Renal cortex interstitium (tissue), 11 donors: ENCODE results near the gene OMA1. TPM values are rescaled to one million over a fixed set of nuclear protein-coding genes. Genes with fewer than 3 reads are reported as not detected.
"Not testable (repeated sequence)": the region's sequence is repeated elsewhere in the genome, so short reads cannot be mapped to it uniquely, and the experiment has no call there.

Experiments
- DNase-seq, 11 donors: peaks; one replicate each; pipeline ENCODE4 v3.0.0-alpha.2; 2013; ENCODE audit warnings: low read depth in 9 of 11, low spot score in 4 of 11; ENCODE audit errors: extremely low read depth in 1 of 11
- polyA plus RNA-seq, 3 donors: library from polyadenylated mRNA; unstranded; fragments of 120-200 nt; gene quantifications; one replicate each; pipeline ENCODE4 v1.2.1, GENCODE V29; 2013; ENCODE audit not compliant: insufficient read length in 3 of 3

The OMA1 gene
- polyA plus RNA-seq, 3 donors, result 29.6 to 39.1 (median 38.8) TPM

DNA sequence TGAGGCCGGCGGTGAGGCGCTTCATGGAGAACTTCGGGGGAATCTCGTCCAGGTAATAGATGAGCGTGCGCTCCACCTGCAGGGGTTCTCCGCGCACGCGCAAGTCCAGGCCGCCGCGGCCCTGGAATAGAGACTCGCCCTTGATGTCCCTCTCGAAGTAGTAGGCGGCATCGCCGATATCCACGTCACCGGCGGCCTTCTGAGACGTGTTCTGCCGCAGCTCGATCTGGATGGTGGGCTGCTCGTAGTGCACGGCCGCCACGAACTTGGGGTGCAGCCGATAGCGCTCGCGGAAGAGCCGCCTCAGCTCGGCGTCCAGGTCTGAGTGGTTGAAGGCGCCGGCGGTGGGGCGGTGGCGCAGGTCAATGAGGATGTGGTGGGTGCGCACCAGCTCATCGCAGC is 29.8 kb upstream of the OMA1 start:
- DNase-seq, result no peak

DNA sequence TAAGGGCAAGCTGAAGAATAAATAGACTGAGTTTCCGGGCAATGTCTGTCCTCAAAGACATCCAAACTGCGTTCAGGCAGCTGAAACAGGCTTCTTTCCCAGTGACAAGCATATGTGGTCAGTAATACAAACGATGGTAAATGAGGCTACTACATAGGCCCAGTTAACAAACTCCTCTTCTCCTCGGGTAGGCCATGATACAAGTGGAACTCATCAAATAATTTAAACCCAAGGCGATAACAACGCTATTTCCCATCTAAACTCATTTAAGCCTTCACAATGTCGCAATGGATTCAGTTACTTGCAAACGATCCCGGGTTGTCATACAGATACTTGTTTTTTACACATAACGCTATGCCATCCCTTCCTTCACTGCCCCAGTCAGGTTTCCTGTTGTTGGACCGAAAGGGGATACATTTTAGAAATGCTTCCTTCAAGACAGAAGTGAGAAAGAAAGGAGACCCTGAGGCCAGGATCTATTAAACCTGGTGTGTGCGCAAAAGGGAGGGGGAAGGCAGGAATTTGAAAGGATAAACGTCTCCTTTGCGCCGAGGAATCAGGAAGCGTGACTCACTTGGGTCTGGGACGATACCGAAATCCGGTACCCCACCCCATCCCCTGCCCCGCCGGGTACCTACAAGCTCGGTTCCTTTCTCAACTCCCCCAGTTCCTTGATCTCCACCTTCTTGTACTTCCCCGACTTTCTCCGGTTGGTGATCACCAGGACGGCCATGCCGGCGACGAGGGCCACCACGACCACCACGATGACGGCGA is 29.2 kb upstream of the OMA1 start:
- DNase-seq, result no peak

DNA sequence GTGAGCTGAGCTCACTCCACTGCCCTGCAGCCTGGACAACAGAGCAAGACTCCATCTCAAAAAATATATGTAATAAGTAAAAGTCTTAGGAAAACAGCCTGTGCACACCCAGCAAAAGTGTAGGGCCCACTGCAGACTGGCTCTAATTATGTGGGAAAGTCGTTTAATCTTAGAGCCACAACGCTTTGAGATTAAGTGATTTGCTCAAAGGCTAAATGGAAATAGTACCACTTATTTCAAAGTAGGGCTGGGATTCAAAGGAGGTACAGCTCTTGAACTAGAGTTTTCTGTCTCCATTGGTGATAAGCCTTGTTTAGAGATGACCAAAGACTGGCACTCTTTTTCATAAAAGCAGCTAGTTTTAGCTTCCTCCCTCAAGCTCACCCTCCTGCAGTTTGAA is 28.3 kb upstream of the OMA1 start:
- no peak for DNase-seq

DNA sequence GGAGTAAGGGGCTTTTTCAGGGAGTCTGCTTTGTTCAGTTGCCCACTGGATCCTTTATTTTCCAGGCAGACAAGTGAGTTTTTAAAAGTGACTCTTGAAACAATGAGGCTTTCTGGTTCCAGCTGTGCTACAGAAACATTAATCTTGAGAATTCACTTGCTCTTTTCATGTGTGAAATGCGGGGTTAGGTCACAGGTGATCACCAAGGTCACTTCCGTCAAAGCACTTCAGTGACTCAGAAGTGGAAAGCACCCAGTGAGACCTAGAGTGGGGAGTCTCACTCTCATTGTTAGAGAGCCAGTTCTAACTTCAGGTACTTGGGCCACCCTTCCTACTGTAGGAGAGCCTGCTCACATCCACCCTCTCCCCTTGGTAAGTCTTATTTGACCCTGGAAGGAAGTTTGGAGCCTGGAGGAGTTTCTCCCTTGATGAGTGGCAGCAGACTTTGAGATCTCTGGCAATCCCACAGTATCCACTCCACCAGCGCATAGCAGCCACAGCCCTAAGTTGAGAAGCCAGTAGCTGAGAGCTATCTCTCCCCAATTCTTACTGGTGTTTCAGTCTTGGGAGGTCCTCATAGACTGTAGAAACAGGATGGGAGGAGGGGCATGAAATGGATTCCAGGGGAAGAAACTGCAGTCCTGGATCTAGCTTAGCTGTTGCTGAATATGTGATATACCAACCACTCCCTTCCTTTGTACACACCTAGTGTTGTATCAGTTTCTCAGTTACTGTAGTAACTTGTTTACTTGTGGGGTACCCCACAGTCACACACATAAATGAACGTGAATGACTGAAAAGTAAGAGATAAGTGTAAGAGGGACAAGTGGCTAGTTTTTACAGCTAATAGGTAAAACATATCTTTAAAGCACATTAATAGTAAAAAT is 27.4 kb upstream of the OMA1 start:
- no peak for DNase-seq

DNA sequence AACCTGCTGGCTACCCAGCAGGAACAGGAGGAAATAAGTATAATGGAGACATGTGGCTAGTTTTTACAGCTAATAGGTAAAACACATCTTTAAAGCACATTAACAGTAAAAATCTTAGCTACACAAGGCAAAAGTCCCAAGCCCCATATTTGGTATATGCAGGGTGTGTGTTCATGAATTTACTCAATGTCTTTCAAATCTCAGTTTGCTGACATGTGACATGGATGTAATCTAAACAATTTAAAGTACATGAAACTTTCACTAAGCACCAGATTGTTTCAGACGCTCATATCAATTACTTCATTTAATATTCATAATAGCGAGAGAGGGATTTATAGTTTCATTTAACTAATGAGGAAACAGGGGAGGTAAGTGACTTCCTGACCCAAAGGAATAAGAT is 26.6 kb upstream of the OMA1 start:
- no peak for DNase-seq

DNA sequence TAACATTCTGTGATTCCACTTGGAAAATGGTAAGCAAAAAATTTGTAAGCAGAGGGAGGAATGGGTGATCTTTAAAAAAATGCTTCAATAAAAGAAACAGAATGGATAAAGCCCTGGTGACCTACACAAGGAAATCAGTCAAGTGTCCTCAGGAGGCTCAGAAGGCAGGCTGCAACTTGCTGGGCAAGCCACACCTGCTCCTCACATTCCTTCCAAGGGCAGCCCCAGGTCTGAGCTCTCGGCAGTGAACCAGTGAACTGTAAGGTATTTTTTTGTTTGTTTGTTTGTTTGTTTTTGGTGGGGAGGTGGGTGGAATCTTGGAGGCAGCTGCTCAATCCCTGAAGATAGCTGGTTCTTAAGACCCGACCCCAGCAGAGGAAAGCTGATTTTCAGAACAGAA is 26.2 kb upstream of the OMA1 start:
- DNase-seq, result no peak

DNA sequence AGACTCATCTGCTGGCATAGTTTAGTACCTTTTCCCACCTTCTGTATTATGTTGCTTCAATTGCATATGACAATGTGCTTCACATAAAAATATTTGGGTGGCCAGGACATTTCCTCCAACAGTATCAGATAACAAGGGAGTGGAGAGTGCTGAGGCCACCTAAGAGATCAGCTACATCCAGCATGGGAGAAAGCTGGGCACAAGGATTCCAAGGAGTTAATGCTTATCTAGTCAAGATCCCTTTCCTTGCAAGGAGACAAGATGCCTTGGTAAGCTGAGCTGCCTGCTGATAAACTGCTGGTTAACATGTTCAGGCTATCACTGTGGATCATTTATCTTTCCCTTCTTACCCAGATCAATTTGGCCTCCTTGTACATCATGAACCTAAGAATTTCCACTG is 25.1 kb upstream of the OMA1 start:
- DNase-seq, result no peak

DNA sequence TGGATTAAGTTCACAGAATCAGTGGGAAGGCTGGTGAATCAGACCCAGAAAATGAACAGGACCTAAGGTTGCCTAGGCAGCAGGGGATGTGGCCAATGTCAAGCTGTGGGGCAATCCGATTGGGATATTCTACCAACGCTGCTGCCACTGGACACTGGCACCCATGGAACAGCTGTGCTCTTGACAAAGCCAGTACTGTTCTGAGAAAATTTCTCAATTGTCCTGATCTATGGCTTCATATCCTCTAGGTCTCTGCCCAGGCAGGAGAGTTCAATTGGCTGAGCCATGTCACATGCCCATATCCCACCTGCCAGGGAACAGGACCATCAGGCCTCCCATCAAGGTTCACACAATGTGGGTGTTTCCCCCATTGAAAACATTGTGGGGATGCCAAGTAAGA is 24.3 kb upstream of the OMA1 start:
- no peak for DNase-seq

DNA sequence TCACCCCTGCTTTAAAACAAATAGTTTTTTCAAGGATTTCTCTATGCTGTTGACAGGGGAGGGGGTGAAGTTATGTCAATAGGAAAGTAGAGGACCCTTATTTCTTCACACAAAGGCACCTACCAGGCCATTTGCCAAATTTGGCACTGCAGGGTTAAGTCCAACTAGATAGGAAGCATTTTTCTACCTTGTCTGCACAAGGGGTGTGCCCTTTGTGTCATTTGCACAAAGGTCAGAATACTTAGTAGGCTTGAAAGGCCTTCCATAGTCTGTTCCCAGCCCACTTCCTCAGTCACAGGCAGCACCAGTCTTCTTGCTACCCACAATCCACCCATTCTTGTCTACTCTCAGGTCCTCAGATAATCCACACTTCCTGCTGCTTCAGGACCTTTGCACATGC is 23.6 kb upstream of the OMA1 start:
- DNase-seq, result no peak

DNA sequence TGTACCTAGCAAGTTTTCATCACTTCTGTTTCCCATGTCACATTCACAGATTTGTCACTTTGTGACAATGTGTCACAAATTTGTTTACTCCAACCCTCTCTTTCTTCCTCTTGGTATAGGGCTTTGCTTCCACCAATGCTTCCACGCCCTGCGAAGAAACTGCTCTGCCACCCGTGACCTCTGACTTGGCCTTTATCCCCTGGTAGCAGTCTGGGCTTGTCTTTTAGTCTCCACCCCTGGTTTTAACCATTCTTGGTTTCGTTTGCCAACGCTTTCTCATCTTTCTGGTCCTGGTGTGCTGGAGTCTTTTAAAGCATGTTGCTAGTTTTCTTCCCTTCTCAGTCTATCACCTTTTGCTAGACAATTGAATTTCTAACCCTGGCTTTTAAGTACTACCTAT is 22.4 kb upstream of the OMA1 start:
- DNase-seq, result no peak

DNA sequence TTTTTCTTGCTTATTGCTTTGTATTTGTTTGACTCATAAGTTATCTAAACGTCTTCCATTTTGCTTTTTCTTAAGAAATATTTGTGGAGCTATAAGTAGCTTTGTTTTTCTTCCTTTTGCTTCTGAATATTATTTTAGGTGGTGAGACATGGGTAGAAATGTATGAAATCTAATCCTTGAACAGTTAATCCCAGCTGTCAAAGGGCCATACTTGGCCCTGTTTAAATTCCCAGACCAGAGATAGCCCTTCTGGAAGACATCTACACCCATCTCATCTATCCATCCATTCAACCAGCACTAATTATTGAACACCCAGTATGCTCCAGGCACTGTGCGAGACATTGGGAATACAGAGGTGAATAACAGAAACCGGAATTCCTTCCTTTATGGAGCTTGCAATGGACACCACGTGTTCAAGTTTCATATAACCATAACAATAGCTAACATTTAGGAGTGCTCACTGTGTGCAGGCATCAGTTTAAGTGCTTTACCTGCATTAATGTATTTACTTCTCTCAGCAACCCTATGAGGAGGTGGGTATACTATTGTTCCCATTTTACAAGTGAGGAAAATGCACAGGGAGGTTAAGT is 21.8 kb upstream of the OMA1 start:
- no peak for DNase-seq

DNA sequence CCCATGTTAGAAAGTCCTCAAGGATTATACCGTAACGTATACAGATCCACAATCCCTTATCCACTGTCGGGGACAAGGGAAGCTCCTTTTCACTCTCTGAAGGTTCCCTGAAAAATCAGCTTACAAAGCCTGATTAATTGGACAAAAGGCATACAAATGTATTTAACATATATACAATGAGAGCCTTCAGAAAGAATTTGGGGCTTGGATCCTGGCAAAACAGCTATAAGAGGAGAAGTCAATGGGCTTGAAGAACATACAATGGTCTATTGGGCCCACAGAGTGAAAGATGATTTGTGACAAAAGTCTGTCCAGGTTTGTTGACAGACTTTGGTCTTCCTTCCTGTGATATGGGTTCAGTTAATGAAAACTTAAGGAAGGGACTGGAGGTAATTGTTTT is 19.8 kb upstream of the OMA1 start:
- no peak for DNase-seq

DNA sequence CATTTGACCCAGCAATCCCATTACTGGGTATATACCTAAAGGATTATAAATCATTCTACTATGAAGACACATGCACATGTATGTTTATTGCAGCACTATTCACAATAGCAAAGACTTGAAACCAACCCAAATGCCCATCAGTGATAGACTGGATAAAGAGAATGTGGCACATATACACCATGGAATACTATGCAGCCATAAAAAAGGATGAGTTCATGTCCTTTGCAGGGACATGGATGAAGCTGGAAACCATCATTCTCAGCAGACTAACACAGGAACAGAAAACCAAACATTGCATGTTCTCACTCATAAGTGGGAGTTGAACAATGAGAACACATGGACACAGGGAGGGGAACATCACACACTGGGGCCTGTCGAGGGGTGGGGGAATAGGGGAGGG is 17.2 kb upstream of the OMA1 start:
- DNase-seq, result not testable (repeated sequence)

DNA sequence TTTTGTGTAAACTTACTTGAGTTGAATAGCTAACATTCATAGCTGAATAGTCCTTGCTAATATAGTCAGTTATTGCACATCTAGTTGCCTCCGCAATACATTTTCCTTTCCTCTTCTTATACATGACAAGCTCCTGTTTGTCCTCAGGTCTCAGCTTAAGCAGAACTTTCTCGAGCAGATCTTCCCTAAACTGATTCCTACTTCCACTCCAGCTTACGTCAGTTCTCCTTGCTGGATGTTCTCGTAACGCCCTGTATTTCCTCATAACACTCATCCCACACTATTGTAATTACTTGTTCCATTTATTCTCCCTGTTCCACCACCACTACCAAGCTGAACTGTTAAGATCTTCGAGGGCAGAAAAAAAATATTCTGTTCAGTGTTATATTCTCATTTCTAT is 15.1 kb upstream of the OMA1 start:
- DNase-seq, result no peak

DNA sequence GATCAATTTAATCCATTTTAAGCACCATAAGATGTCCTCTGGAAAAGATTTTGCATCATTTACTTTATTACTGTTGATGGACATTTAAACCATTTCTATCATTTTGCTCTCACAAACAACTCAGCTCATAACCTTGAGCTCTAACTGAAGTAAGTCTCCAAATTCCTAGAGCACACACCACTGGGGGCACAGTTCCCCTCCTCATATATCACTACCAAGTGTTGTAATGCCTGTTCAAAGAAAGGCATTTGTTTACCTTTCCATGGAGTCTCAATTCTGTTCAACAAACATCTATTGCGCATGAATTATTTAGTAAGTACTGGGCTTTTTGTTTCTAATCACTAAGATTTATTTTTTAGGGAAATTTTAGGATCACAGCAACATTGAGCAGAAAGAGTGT is 8.9 kb upstream of the OMA1 start:
- DNase-seq, result no peak

DNA sequence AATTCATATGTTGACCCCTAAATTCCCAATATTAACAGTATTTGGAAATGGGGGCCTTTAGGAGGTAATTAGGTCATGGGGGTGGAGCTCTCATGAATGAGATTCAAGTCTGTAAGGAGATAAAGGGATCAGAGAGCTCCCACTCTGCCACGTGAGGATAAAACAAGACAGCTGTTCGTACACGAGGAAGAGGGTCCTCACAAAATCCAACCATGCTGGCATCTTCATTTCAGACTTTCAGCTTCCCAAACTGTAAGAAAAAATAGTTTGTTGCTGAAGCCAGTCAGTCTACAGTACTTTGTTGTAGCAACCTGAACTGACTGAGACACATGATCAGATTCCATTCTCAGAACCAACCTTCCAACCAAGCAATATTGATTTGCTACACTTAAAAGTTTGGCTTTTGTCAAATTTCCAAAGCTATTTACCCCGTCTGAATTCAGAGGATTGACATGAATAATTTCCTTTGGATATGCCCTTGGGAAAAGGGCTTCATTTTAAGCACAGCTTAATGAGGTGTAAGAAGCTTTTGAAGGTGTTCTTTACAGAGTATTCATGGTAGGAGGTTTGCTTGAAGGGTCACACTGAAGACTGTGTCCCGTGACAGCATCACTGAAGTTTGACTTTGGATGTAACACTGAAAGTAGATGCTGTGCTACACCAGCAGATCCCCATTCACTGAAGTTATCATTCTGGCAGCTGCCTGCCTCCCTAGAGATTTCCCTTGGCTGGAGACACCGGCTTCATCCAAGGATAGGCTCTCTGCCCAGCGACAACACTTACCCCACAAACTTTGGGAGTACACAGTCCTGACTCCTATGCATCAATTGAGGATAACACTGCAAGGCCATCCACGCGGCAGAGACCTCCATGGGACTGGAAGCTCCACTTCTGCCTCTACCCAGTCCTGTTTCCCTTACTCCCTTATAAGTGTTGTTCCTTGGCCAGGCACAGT is 4.9 kb upstream of the OMA1 start:
- no peak for DNase-seq

DNA sequence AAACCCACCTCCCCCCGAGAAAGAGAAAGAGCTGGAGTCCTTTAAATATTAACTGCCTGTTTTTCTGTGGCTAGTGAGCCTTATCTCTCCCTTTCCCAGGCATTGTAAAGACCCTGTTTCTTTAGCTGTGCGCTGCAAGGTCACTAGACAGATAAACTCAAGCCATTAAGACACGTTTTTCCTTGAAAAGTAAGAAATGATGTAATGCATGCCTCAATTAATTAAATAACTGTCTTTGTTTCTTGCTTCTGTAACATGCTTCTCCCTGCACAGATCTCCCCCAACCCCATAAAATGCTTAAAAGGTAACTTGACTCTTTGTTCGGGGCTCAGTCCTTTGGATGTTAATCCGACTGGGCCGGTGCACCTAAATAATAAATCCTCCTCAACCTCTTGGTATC is 2.8 kb upstream of the OMA1 start:
- DNase-seq, result not testable (repeated sequence)

DNA sequence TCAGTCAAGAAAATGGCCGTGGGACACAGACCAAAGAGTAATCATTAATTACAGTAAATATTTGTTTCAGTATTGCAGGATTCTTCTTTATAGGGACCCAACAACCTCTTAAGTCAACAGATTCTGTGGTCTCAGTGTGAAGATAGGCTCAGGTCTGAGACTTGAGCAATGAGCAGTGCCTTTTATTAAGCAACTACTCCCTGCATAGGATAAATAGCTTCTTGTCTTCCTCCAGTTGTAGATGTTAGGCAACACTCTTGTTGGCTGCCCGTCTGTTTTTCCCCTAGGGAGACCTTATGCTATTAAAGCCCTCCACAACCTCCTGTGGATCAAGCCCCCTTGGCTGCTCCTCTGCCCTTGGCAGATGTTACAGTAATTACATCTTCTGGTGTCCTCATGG is 1.8 kb upstream of the OMA1 start:
- no peak for DNase-seq
